HepG2 (cell line): ENCODE data around the gene PIBF1. TPM values are rescaled to one million over a fixed set of nuclear protein-coding genes. Genes with fewer than 3 reads are reported as not detected.

Experiments
- ATAC-seq: fragments of 200-7000 bp; cut with Tn5 transposase; 3 replicates; pipeline ENCODE4 v1.9.1; 2020; ENCODE audit warnings: mild to moderate bottlenecking, moderate library complexity
- BruUV-seq: library from RNA; stranded (reverse); fragments of 400-500 nt; replicated peaks from 2 replicates; lab custom pipeline; 2021; lab: Mats Ljungman, UMichigan
- CTCF ChIA-PET: fragments of 300-600 bp; formaldehyde crosslinking; extraction: SDS; loops from one replicate; lab custom pipeline; 2021; ENCODE audit warnings: low total read pairs, inconsistent platforms, low intra/inter-chr PET ratio; lab: Yijun Ruan, JAX
- POLR2A ChIA-PET: fragments of 350-600 bp; sonication (Branson Sonifier 250); formaldehyde crosslinking; loops from one replicate; lab custom pipeline; 2020; ENCODE audit warnings: antibody characterized with exemption, inconsistent platforms; lab: Yijun Ruan, JAX
- DNase-seq: peaks from one replicate; pipeline ENCODE4 v3.0.0-alpha.2; 2015; ENCODE audit warnings: low spot score
- FAIRE-seq: peaks from 3 replicates; lab custom pipeline; 2011; peaks lifted over from hg19 to GRCh38; lab: Jason Lieb, UNC
- H2AFZ ChIP-seq: one replicate; pipeline ENCODE4 v1.6.1; 2011; ENCODE audit warnings: low read length, inconsistent platforms
- H3K27ac ChIP-seq: fragments of 300-600 bp; 3 replicates; pipeline ENCODE4 v1.8.0; 2011; ENCODE audit warnings: mixed run types, mild to moderate bottlenecking, mixed read lengths, low read length, inconsistent platforms; ENCODE audit not compliant: insufficient read depth; ENCODE audit errors: extremely low read length
- H3K27me3 ChIP-seq, 2 experiments: fragments of 200-600 bp in 1 of 2; 2 replicates in 1 of 2; 3 replicates in 1 of 2; pipeline versions ENCODE4 v1.6.0 to v1.8.0; 2011; ENCODE audit warnings: low read length in 2 of 2, mild to moderate bottlenecking in 2 of 2, moderate library complexity in 2 of 2, inconsistent platforms in 1 of 2; ENCODE audit not compliant: insufficient read depth in 2 of 2, control insufficient read depth in 1 of 2
- H3K36me3 ChIP-seq, 2 experiments: fragments of 200-600 bp in 1 of 2; replicated peaks in 1 of 2; 2 replicates in 1 of 2; 3 replicates in 1 of 2; pipeline versions ENCODE4 v1.5.1 to v1.8.0; 2011; ENCODE audit warnings: low read length in 2 of 2, inconsistent platforms in 1 of 2; ENCODE audit not compliant: insufficient read depth in 2 of 2, control insufficient read depth in 1 of 2
- H3K4me1 ChIP-seq: 2 replicates; pipeline ENCODE4 v1.5.1; 2012; ENCODE audit warnings: low read length, inconsistent platforms; ENCODE audit not compliant: insufficient read depth
- H3K4me2 ChIP-seq: 2 replicates; pipeline ENCODE4 v1.6.0; 2011; ENCODE audit warnings: low read depth, low read length, inconsistent platforms
- H3K4me3 ChIP-seq, 3 experiments: fragments of 200-600 bp in 1 of 3; sonication (generic), shearing (Covaris generic) in 1 of 3; replicated peaks in 1 of 3; 2 replicates each; pipeline ENCODE4 v1.5.1; 2011 to 2016; ENCODE audit warnings: low read length in 3 of 3, inconsistent platforms in 2 of 3, low read depth in 2 of 3, mild to moderate bottlenecking in 2 of 3, control low read depth in 1 of 3, mixed read lengths in 1 of 3; ENCODE audit not compliant: insufficient read depth in 1 of 3
- H3K79me2 ChIP-seq: one replicate; pipeline ENCODE4 v1.6.1; 2011; ENCODE audit warnings: low read length, inconsistent platforms; ENCODE audit not compliant: insufficient read depth
- H3K9ac ChIP-seq: 2 replicates; pipeline ENCODE4 v1.6.0; 2011; ENCODE audit warnings: mild to moderate bottlenecking, low read depth, low read length, inconsistent platforms; ENCODE audit not compliant: insufficient read depth
- H3K9me3 ChIP-seq: 2 replicates; pipeline ENCODE4 v1.5.1; 2012; ENCODE audit warnings: mild to moderate bottlenecking, low read length
- H4K20me1 ChIP-seq: 2 replicates; pipeline ENCODE4 v1.6.0; 2011; ENCODE audit warnings: inconsistent platforms, mild to moderate bottlenecking, low read length, moderate library complexity; ENCODE audit not compliant: insufficient read depth
- CENPT ChIP-seq: sonication (generic); formaldehyde crosslinking; IDR thresholded peaks from 2 replicates; pipeline ENCODE4 v1.8.0; 2022; ENCODE audit warnings: low read depth, mild to moderate bottlenecking, moderate library complexity, missing genetic modification reagents
- EZH2 ChIP-seq: conservative IDR thresholded peaks from 2 replicates; pipeline ENCODE4 v1.6.1; 2012; ENCODE audit warnings: mild to moderate bottlenecking, low read depth, low read length, moderate library complexity
- FIP1L1 ChIP-seq: fragments of 200-400 bp; formaldehyde crosslinking; IDR thresholded peaks from 2 replicates; pipeline ENCODE4 v1.6.1; 2018; ENCODE audit warnings: low read depth, mild to moderate bottlenecking, low read length, moderate library complexity, borderline replicate concordance; ENCODE audit not compliant: insufficient read depth
- KLF12 ChIP-seq: sonication (generic); formaldehyde crosslinking; IDR thresholded peaks from 2 replicates; pipeline ENCODE4 v1.4.0; 2020; ENCODE audit warnings: missing genetic modification reagents, borderline replicate concordance
- MEF2D ChIP-seq: sonication (generic); formaldehyde crosslinking; IDR thresholded peaks from 2 replicates; pipeline ENCODE4 v1.5.1; 2020; ENCODE audit warnings: mild to moderate bottlenecking, missing genetic modification reagents
- SMAD9 ChIP-seq: sonication (generic); formaldehyde crosslinking; IDR thresholded peaks from 2 replicates; pipeline ENCODE4 v1.5.1; 2020; ENCODE audit warnings: mild to moderate bottlenecking, missing genetic modification reagents
- STAG1 ChIP-seq: sonication (generic); formaldehyde crosslinking; IDR thresholded peaks from 2 replicates; pipeline ENCODE4 v1.4.0; 2020; ENCODE audit warnings: missing genetic modification reagents
- TBL1XR1 ChIP-seq: fragments of 150-350 bp; IDR thresholded peaks from 2 replicates; pipeline ENCODE4 v1.6.1; 2014; ENCODE audit warnings: borderline replicate concordance, low read length; ENCODE audit not compliant: partially characterized antibody
- ZIK1 ChIP-seq: sonication (generic); formaldehyde crosslinking; IDR thresholded peaks from 2 replicates; pipeline ENCODE4 v1.5.0; 2020; ENCODE audit warnings: mild to moderate bottlenecking, low read depth, missing genetic modification reagents, borderline replicate concordance
- WGBS: methylation state at CpG from one replicate; pipeline ENCODE4 v1.1.6; 2017; ENCODE audit warnings: low lambda C conversion rate; 5-methylcytosine and 5-hydroxymethylcytosine counted together
- in situ Hi-C: cut with HindIII; loops from 2 replicates; pipeline ENCODE4 v1.10.0; 2017; ENCODE audit warnings: low pct_unique_long_range_greater_than_20kb; ENCODE audit not compliant: extremely low pct_ligation_motif_present
- intact Hi-C: fragments of 100-400 bp; cut with micrococcal nuclease; formaldehyde crosslinking; loops from one replicate; pipeline ENCODE4 v1.10.0; 2022; ENCODE audit not compliant: unreplicated experiment
- polyA plus RNA-seq, 8 experiments: library from polyadenylated mRNA; depleted of rRNA in 3 of 8; stranded (reverse) in 7 of 8; unstranded in 1 of 8; fragments of >200 nt; fragmentation: Illumina TruSeq in 4 of 8; extraction: Trizol in 4 of 8; gene quantifications; 2 replicates each; pipeline versions ENCODE4 v1.2.1 to v1.2.3, GENCODE V29; 2011 to 2016; ENCODE audit warnings: low read depth in 4 of 8, missing spikeins in 1 of 8, mixed read lengths in 1 of 8; ENCODE audit not compliant: insufficient read depth in 1 of 8
- total RNA-seq, 5 experiments: library from RNA; depleted of rRNA; stranded (reverse); fragments of >200 nt; fragmentation: Illumina TruSeq; extraction: Trizol; gene quantifications; 2 replicates each; pipeline ENCODE4 v1.2.3, GENCODE V29; 2016; ENCODE audit warnings: low read depth in 1 of 5
- TF ChIP-seq, protein P1 (sequence below): fragments of 450-650 bp; IDR thresholded peaks from 2 replicates; pipeline ENCODE4 v1.6.1; 2017
- TF ChIP-seq, protein P2 (sequence below), 2 experiments: sonication (generic) in 1 of 2; formaldehyde crosslinking in 1 of 2; IDR thresholded peaks; 2 replicates each; pipeline versions ENCODE4 v1.4.0 to v1.6.1; 2018 to 2020; ENCODE audit warnings: missing genetic modification reagents in 2 of 2, borderline replicate concordance in 1 of 2, low read depth in 1 of 2, mild to moderate bottlenecking in 1 of 2, missing biosample characterization in 1 of 2
- TF ChIP-seq, protein P3 (sequence below): sonication (generic); formaldehyde crosslinking; IDR thresholded peaks from 2 replicates; pipeline ENCODE4 v1.4.0; 2020; ENCODE audit warnings: missing genetic modification reagents
- TF ChIP-seq, protein P4 (sequence below): sonication (generic); formaldehyde crosslinking; IDR thresholded peaks from 2 replicates; pipeline ENCODE4 v1.4.0; 2020; ENCODE audit warnings: missing genetic modification reagents
- TF ChIP-seq, protein P5 (sequence below): IDR thresholded peaks from 2 replicates; pipeline ENCODE4 v1.6.1; 2016
- TF ChIP-seq, protein P6 (sequence below): sonication (generic); formaldehyde crosslinking; IDR thresholded peaks from 2 replicates; pipeline ENCODE4 v1.9.0; 2021; ENCODE audit warnings: missing genetic modification reagents, mild to moderate bottlenecking, borderline replicate concordance
- TF ChIP-seq, protein P7 (sequence below): sonication (generic); formaldehyde crosslinking; IDR thresholded peaks from 2 replicates; pipeline ENCODE4 v1.4.0; 2020; ENCODE audit warnings: mild to moderate bottlenecking, missing genetic modification reagents

The PIBF1 gene
- total and polyA plus RNA-seq, 2 of the 13 experiments (the other 11 are each of a cell fraction or from before 2014, with no cell fraction given): 4.2 to 15.8 TPM

DNA sequence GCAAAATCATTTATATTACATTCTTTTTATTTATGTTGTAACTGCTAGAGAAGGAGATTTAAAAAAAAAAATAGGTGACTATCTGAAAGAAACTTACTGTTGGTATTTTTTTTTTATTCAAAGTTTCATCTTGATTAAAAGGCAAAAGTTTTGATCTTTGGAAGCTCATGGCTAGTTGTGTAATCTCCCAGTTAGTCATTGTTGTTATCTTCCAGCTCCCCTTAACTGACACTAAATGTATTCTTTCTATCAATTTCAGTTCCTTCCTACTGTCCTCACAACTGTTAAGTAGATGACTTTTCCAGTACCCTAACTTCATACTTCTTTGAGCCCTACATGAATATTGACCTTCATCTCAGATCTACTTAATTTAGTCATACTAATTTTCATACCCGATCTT lies 71.1 kb downstream of the PIBF1 start:
- FAIRE-seq: no peak
- Histone ChIP-seq H3K4me3 (no peak overlapping the region), H3K79me2 (no peaks in the 10 kb centered on the region), H3K27ac (no peak overlapping the region), H3K9me3 (no peaks in the 10 kb centered on the region), H3K9ac (no peak overlapping the region), H3K4me2 (no peak overlapping the region), H3K4me1 (0 out of 2 replicates have a peak, but pooled peaks cover 5% of the 10 kb centered on the region), H4K20me1 (no peaks in the 10 kb centered on the region; the same call in 1 of the 2 replicates), H2AFZ (no peak overlapping the region), H3K27me3 (no peaks in the 10 kb centered on the region), H3K36me3 (peaks cover 6 to 16% of the 10 kb centered on the region in 2 experiments; a peak in 3 of 5 replicates)
- ATAC-seq: no peak
- ChIA-PET POLR2A (no interaction called here), CTCF (no interaction called here)
- intact Hi-C loops (no loop called here), in situ Hi-C loops (no loop called here)
- DNase-seq: no peak
- BruUV-seq: no TSS peak
- WGBS: 95% methylated on average over 1 of the region's 1 CpG
- TF ChIP-seq FIP1L1 (no peak), MEF2D (no peak), TBL1XR1 (no peak), CENPT (CRISPR knock-in tag) (no peak), EZH2 (no peak), SMAD9 (no peak), ZIK1 (CRISPR knock-in tag) (no peak), STAG1 (CRISPR knock-in tag) (no peak), KLF12 (CRISPR knock-in tag) (no peak)
- TF ChIP-seq, protein P1, sequence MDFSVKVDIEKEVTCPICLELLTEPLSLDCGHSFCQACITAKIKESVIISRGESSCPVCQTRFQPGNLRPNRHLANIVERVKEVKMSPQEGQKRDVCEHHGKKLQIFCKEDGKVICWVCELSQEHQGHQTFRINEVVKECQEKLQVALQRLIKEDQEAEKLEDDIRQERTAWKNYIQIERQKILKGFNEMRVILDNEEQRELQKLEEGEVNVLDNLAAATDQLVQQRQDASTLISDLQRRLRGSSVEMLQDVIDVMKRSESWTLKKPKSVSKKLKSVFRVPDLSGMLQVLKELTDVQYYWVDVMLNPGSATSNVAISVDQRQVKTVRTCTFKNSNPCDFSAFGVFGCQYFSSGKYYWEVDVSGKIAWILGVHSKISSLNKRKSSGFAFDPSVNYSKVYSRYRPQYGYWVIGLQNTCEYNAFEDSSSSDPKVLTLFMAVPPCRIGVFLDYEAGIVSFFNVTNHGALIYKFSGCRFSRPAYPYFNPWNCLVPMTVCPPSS: no peak
- TF ChIP-seq, protein P2, sequence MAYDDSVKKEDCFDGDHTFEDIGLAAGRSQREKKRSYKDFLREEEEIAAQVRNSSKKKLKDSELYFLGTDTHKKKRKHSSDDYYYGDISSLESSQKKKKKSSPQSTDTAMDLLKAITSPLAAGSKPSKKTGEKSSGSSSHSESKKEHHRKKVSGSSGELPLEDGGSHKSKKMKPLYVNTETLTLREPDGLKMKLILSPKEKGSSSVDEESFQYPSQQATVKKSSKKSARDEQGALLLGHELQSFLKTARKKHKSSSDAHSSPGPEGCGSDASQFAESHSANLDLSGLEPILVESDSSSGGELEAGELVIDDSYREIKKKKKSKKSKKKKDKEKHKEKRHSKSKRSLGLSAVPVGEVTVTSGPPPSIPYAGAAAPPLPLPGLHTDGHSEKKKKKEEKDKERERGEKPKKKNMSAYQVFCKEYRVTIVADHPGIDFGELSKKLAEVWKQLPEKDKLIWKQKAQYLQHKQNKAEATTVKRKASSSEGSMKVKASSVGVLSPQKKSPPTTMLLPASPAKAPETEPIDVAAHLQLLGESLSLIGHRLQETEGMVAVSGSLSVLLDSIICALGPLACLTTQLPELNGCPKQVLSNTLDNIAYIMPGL (CRISPR knock-in tag; IDR thresholded peaks at IDR 0.05; ENCODE audit: borderline replicate concordance in 1 of 2, low read depth in 1 of 2): no peak
- TF ChIP-seq, protein P3, sequence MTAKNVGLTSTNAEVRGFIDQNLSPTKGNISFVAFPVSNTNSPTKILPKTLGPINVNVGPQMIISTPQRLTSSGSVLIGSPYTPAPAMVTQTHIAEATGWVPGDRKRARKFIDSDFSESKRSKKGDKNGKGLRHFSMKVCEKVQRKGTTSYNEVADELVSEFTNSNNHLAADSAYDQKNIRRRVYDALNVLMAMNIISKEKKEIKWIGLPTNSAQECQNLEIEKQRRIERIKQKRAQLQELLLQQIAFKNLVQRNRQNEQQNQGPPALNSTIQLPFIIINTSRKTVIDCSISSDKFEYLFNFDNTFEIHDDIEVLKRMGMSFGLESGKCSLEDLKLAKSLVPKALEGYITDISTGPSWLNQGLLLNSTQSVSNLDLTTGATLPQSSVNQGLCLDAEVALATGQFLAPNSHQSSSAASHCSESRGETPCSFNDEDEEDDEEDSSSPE (CRISPR knock-in tag): no peak
- TF ChIP-seq, protein P4, sequence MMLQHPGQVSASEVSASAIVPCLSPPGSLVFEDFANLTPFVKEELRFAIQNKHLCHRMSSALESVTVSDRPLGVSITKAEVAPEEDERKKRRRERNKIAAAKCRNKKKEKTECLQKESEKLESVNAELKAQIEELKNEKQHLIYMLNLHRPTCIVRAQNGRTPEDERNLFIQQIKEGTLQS: no peak
- TF ChIP-seq, protein P5, sequence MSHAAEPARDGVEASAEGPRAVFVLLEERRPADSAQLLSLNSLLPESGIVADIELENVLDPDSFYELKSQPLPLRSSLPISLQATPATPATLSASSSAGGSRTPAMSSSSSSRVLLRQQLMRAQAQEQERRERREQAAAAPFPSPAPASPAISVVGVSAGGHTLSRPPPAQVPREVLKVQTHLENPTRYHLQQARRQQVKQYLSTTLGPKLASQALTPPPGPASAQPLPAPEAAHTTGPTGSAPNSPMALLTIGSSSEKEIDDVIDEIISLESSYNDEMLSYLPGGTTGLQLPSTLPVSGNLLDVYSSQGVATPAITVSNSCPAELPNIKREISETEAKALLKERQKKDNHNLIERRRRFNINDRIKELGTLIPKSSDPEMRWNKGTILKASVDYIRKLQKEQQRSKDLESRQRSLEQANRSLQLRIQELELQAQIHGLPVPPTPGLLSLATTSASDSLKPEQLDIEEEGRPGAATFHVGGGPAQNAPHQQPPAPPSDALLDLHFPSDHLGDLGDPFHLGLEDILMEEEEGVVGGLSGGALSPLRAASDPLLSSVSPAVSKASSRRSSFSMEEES (CRISPR knock-in tag): no peak
- TF ChIP-seq, protein P6, sequence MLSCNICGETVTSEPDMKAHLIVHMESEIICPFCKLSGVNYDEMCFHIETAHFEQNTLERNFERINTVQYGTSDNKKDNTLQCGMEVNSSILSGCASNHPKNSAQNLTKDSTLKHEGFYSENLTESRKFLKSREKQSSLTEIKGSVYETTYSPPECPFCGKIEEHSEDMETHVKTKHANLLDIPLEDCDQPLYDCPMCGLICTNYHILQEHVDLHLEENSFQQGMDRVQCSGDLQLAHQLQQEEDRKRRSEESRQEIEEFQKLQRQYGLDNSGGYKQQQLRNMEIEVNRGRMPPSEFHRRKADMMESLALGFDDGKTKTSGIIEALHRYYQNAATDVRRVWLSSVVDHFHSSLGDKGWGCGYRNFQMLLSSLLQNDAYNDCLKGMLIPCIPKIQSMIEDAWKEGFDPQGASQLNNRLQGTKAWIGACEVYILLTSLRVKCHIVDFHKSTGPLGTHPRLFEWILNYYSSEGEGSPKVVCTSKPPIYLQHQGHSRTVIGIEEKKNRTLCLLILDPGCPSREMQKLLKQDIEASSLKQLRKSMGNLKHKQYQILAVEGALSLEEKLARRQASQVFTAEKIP (CRISPR knock-in tag): no peak
- TF ChIP-seq, protein P7, sequence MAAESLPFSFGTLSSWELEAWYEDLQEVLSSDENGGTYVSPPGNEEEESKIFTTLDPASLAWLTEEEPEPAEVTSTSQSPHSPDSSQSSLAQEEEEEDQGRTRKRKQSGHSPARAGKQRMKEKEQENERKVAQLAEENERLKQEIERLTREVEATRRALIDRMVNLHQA (CRISPR knock-in tag): no peak
